Suppressor macrophage treated with lipopolysaccharide for 4 hours (primary cell): ENCODE results near the gene AAGAB.
"Not testable (repeated sequence)": the region's sequence is repeated elsewhere in the genome, so short reads cannot be mapped to it uniquely, and the experiment has no call there.

ENCODE experiments used
- DNase-seq: peaks from one replicate; pipeline ENCODE4 v3.0.0-alpha.2; 2020

The AAGAB gene

GRCh38 chr15:67253101-67253500 lies 1.4 kb downstream of the AAGAB start:
- no peak for DNase-seq

- no peak for DNase-seq
Measured at GRCh38 chr15:67251318-67251717, 3.1 kb downstream of the AAGAB start.

- DNase-seq = peak; percentile 8
Measured at GRCh38 chr15:67249830-67250229, 4.6 kb downstream of the AAGAB start.

- DNase-seq = peak; percentile 25
Measured at GRCh38 chr15:67248011-67248505, 6.4 kb downstream of the AAGAB start.

- DNase-seq = not testable (repeated sequence)
Measured at GRCh38 chr15:67246606-67247005, 7.9 kb downstream of the AAGAB start.

- DNase-seq = no peak
Measured at GRCh38 chr15:67244971-67245478, 9.4 kb downstream of the AAGAB start.

- peak; percentile 32 for DNase-seq
Measured at GRCh38 chr15:67242708-67243111, 11.8 kb downstream of the AAGAB start.

GRCh38 chr15:67241132-67241855 lies 13.2 kb downstream of the AAGAB start:
- DNase-seq = no peak

GRCh38 chr15:67240235-67241131 lies 14.0 kb downstream of the AAGAB start:
- DNase-seq = peak; percentile 26

- DNase-seq = no peak
Measured at GRCh38 chr15:67232591-67232990, 21.9 kb downstream of the AAGAB start.

- no peak for DNase-seq
Measured at GRCh38 chr15:67230504-67230903, 24.0 kb downstream of the AAGAB start.

GRCh38 chr15:67228286-67228685 lies 26.2 kb downstream of the AAGAB start:
- no peak for DNase-seq

GRCh38 chr15:67227846-67228245 lies 26.6 kb downstream of the AAGAB start:
- no peak for DNase-seq

GRCh38 chr15:67227431-67227830 lies 27.0 kb downstream of the AAGAB start:
- DNase-seq = no peak

- DNase-seq = no peak
Measured at GRCh38 chr15:67225336-67225735, 29.1 kb downstream of the AAGAB start.

- DNase-seq = no peak
Measured at GRCh38 chr15:67224889-67225288, 29.6 kb downstream of the AAGAB start.

GRCh38 chr15:67219288-67219687 lies 35.2 kb downstream of the AAGAB start:
- DNase-seq = no peak

- no peak for DNase-seq
Measured at GRCh38 chr15:67218428-67218827, 36.0 kb downstream of the AAGAB start.

- DNase-seq = no peak
Measured at GRCh38 chr15:67216859-67217258, 37.6 kb downstream of the AAGAB start.

- no peak for DNase-seq
Measured at GRCh38 chr15:67215102-67215501, 39.4 kb downstream of the AAGAB start.

- no peak for DNase-seq
Measured at GRCh38 chr15:67212684-67213367, 41.6 kb downstream of the AAGAB start.

- no peak for DNase-seq
Measured at GRCh38 chr15:67210555-67211168, 43.8 kb downstream of the AAGAB start.

- DNase-seq = no peak
Measured at GRCh38 chr15:67208396-67208795, 46.1 kb downstream of the AAGAB start.
